Omental fat pad (tissue), 4 donors: Measurements from ENCODE around the gene SMG6. TPM values are rescaled to one million over a fixed set of nuclear protein-coding genes. Genes with fewer than 3 reads are reported as not detected.

ENCODE experiments used
- ATAC-seq: fragments of 150-250 bp; one replicate; pipeline ENCODE4 v1.9.1; 2016; ENCODE audit warnings: mild to moderate bottlenecking, moderate library complexity; ENCODE audit not compliant: low FRiP score
- DNase-seq: peaks from one replicate; pipeline ENCODE4 v3.0.0-alpha.2; 2019; ENCODE audit warnings: low spot score
- total RNA-seq, 4 donors: library from RNA; depleted of rRNA; stranded (reverse); fragments of >200 nt; gene quantifications; one replicate each; pipeline ENCODE4 v1.1.0, GENCODE V29; 2016
- TF ChIP-seq, protein P1 (sequence below), 3 donors: fragments of 450-650 bp; IDR thresholded peaks; one replicate each; pipeline ENCODE4 v1.5.1; 2016 to 2017; ENCODE audit warnings: antibody characterized with exemption in 3 of 3, mild to moderate bottlenecking in 3 of 3, moderate library complexity in 2 of 3

Gene SMG6
- total RNA-seq, 4 donors from 2014 or later: 19.1 to 36.1 (median 25.1) TPM

DNA sequence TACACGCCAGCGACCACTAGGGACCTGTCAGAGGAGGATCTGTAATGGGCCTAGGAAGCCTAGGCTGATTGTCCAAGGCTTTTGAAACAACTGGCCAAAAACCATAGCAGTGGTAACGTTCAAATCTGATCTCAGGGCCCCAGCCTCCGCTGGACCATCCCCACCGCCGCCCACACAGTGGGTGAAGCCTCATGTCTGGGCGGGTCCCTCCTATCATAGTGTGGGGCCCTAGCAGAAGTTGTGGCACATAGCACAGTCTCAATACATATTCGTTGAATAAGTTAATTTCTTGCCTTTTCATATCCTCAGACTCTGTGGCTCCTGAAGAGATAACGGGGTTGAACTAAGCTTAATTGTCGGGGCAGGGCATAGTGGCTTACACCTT, 272.8 kb downstream of the SMG6 start:
- no peak for ATAC-seq
- TF ChIP-seq, protein P1, sequence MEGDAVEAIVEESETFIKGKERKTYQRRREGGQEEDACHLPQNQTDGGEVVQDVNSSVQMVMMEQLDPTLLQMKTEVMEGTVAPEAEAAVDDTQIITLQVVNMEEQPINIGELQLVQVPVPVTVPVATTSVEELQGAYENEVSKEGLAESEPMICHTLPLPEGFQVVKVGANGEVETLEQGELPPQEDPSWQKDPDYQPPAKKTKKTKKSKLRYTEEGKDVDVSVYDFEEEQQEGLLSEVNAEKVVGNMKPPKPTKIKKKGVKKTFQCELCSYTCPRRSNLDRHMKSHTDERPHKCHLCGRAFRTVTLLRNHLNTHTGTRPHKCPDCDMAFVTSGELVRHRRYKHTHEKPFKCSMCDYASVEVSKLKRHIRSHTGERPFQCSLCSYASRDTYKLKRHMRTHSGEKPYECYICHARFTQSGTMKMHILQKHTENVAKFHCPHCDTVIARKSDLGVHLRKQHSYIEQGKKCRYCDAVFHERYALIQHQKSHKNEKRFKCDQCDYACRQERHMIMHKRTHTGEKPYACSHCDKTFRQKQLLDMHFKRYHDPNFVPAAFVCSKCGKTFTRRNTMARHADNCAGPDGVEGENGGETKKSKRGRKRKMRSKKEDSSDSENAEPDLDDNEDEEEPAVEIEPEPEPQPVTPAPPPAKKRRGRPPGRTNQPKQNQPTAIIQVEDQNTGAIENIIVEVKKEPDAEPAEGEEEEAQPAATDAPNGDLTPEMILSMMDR (IDR thresholded peaks at IDR 0.05): no peak

DNA sequence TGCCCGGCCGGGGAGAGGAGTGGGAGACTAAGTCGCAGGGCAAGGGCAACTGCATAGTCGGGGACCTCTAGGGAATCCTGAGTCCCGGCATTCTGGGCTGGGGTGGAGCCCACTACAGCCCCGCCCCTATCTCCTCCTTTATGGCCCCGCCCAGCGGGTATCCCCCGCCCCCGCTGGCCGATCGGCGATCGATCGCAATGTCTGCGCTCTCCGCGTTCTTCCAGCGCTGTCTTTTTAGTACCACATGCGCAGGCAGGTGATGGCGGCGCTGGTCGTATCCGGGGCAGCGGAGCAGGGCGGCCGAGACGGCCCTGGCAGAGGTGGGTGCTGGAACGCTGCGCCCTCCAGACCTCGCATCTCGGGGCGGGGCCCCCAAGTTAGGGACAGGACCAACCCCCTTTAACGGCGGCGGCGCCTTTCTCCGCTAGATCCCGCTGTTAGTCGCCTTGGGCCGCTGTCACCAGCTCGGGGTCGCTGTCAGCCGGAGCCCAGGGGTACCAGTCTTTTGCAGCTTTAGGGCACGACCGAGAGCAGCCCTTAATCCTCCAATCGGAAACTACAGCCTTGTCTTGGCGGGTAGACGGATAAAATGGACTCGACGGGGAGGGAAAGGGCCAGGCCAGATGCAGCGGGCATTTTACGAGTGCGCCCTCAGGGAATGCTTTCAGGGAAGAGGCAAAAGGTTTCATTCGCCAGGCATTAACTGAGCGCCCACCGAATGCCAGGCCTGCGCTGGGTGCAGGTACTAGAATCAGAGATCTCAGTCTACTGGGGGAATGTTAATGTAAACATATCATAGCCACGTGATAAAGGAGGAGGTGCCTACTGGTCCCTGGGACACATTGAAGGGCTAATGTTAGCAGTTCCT, 273.4 kb downstream of the SMG6 start, which contains the start of gene DPH1:
DPH1 (plus strand) TSS at position 243 of the 868 bp plus-strand sequence; CDS start at position 260, 17 bp downstream.
- ATAC-seq: peak; percentile 65
- TF ChIP-seq, protein P1 (IDR thresholded peaks at IDR 0.05): no peak
- DNase-seq: no peak

More for the DNA sequence above, 272.8 kb downstream of the SMG6 start:
- DNase-seq: no peak

DNA sequence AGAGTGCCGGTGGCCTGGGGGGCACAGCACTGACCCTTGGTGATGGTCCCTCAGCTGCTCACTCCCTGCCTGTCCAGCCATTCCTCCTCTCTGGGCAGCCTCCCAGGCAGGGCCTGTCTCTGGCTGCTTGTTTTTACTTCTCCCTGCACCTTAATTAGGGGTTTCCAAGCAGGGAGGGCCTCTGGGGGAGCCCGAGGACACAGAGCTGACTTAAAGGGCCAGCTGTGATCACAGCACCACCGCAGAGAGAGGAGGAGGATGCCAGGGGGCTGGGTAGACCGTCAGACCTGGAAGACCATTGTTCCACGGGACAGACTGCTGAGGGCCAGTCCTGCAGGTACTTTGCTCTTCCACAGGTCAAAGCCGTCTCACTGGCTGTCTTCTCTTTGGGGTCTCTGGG, 274.8 kb downstream of the SMG6 start:
- TF ChIP-seq, protein P1 (IDR thresholded peaks at IDR 0.05): no peak
- ATAC-seq: no peak
- no peak for DNase-seq

DNA sequence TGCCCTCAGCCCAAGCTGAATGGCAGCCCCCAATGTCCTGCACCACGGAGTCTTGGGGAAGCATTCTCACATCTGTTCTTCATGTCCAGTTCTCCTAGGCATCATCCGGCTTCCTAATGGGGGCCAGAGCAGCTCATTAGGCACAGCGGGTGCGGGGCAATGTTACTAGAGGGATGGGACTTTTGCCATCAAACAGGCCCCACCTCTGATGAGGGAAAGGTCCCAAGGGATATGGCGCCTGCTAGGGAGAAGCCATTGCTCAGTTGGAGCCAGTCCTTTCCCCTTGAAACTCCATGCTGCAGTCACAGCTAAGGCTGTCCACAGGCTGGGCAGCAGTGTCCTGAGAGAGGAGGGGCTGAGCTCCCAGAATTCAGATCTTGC, 275.4 kb downstream of the SMG6 start:
- TF ChIP-seq, protein P1 (IDR thresholded peaks at IDR 0.05): no peak
- ATAC-seq (no peak), DNase-seq (no peak)

DNA sequence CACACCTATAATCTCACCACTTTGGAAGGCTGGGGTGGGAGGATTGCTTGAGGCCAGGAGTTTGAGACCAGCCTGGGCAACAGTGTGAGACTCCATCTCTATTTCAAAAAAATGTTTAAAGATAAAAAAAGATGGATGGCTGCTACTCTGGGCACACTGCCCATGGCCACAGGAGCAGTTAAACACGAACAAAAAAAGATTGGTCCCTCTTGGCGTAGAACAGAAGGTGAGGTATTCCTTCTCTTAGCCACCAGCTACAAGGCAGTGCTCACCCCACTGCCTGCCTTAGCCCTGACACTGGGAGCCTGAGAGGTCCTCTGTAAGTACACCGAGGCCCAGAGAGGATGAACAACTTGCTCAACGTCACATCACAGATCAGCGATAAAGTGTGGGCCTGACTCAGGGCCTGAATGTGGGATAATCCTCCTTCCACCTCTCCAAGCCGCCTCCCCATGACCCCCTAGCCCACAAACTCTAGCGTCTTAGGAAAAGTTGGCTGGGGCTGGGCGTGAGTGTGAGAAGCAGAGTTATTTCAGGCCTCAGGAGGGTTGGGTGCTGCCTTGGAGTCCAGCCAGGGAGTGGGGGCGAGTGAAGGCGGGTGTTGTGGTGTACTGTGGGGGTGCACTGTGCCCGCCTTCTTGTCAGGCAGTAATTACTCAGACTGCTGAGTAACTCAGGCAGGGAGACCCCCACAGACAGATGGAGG, 275.9 kb downstream of the SMG6 start:
- ATAC-seq: no peak
- no peak for DNase-seq
- TF ChIP-seq, protein P1 (IDR thresholded peaks at IDR 0.05): no peak

DNA sequence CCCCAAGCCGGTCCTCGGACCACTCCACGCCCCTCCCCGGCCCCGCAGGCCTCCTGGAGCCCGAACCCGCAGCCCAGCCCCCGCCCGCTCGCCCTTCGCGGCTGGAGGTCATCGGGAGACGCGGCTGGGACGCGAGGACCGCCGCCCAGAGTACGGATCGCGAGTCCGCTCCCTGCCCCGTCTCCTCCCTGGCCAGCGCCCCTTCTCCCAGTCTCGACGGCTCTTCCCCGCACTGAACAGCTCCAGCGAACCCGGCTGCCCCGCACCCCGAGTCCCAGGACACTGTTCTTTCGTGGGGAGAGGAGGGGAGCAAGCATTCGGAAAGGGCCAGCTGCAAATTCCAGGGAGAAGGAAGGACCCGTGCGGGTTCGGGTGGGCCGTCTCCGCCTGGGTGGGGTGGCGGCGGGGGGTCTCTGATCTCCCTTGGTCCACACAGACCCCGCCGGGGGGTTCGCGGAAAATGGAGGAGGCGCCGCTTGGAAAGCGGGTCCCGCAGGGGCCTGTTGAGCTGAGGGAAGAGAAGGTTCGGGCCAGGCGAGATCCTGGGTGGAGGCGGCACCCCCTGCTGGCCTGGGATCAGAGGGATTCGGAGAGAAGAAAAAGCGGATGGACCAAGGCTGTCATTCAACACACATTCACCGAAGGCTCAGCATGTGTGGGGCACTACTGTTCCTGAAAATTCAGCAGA, 277.8 kb downstream of the SMG6 start:
- ATAC-seq (peak; percentile 22), DNase-seq (no peak)
- TF ChIP-seq, protein P1 (IDR thresholded peaks at IDR 0.05): peak in 1 of 3 donors; percentile 31
